ENCODE results near the gene TXNIP.

Gene TXNIP

GRCh38 chr1:145983960-145984830, 12.2 kb downstream of the TXNIP start:
- peak; percentile 65 for DNase-seq

- no peak for DNase-seq
These were observed 13.1 kb downstream of the TXNIP start for GRCh38 chr1:145983206-145983675.

GRCh38 chr1:145982010-145982723, 14.2 kb downstream of the TXNIP start:
- no peak for DNase-seq

GRCh38 chr1:145980457-145980994, 15.9 kb downstream of the TXNIP start:
- peak; percentile 8 for DNase-seq

- peak; percentile 69 for DNase-seq
These were observed 16.5 kb downstream of the TXNIP start for GRCh38 chr1:145979746-145980456.

GRCh38 chr1:145978854-145979745, 17.3 kb downstream of the TXNIP start:
- peak; percentile 95 for DNase-seq

GRCh38 chr1:145978471-145978853, 17.9 kb downstream of the TXNIP start:
- DNase-seq, result no peak

- peak; percentile 89 for DNase-seq
These were observed 18.6 kb downstream of the TXNIP start for GRCh38 chr1:145977486-145978470.

- no peak for DNase-seq
These were observed 19.4 kb downstream of the TXNIP start for GRCh38 chr1:145977016-145977415.

GRCh38 chr1:145975216-145975615, 21.2 kb downstream of the TXNIP start:
- no peak for DNase-seq

- no peak for DNase-seq
These were observed 21.7 kb downstream of the TXNIP start for GRCh38 chr1:145974721-145975120.

GRCh38 chr1:145972580-145972979, 23.8 kb downstream of the TXNIP start:
- DNase-seq, result no peak

GRCh38 chr1:145967288-145967687, 29.1 kb downstream of the TXNIP start:
- no peak for DNase-seq

- no peak for DNase-seq
These were observed 31.1 kb downstream of the TXNIP start for GRCh38 chr1:145965119-145965744.

GRCh38 chr1:145964328-145965118, 31.9 kb downstream of the TXNIP start, which contains the start of the genes ANKRD34A and POLR3GL:
TSS of gene ANKRD34A (minus strand) at chr1:145964575. CDS start at chr1:145961759, 2,816 bp downstream.
TSS of gene POLR3GL (plus strand) at chr1:145964690. CDS start at chr1:145974866, 10,176 bp downstream.
- peak; percentile 95 for DNase-seq

- peak; percentile 5 for DNase-seq
These were observed 32.9 kb downstream of the TXNIP start for GRCh38 chr1:145963265-145964019.

- DNase-seq, result peak; percentile 56
These were observed 33.9 kb downstream of the TXNIP start for GRCh38 chr1:145962157-145963102.
